Left lung (tissue), 10 donors: ENCODE data around the gene APOB. TPM values are rescaled to one million over a fixed set of nuclear protein-coding genes. Genes with fewer than 3 reads are reported as not detected.
A peak's percentile ranks its signal among the peaks of the same experiment; 100 is the strongest.

Experiments
- ATAC-seq: fragments of 200-7000 bp; cut with Tn5 transposase; one replicate; pipeline ENCODE4 v1.9.1; 2020; ENCODE audit warnings: moderate library complexity
- DNase-seq, 4 donors: peaks; one replicate each; pipeline ENCODE4 v3.0.0-alpha.2; 2013 to 2020
- H3K27ac ChIP-seq, 2 donors: fragments of 200-600 bp; sonication (generic) in 1 of 2; one replicate each; pipeline versions ENCODE4 v1.5.0 to v1.8.0; 2020 to 2021
- H3K27me3 ChIP-seq, 2 donors: fragments of 200-600 bp; sonication (generic) in 1 of 2; one replicate each; pipeline versions ENCODE4 v1.5.0 to v1.8.0; 2020 to 2021
- H3K36me3 ChIP-seq, 2 donors: fragments of 200-600 bp; sonication (generic) in 1 of 2; one replicate each; pipeline versions ENCODE4 v1.5.0 to v1.8.0; 2020 to 2021
- H3K4me1 ChIP-seq, 2 donors: fragments of 200-600 bp; one replicate each; pipeline ENCODE4 v1.8.0; 2021
- H3K4me3 ChIP-seq, 2 donors: fragments of 200-600 bp; sonication (generic) in 1 of 2; one replicate each; pipeline versions ENCODE4 v1.5.0 to v1.8.0; 2020 to 2021; ENCODE audit warnings: mild to moderate bottlenecking in 1 of 2
- H3K9me3 ChIP-seq, 2 donors: fragments of 200-600 bp; sonication (generic) in 1 of 2; one replicate each; pipeline versions ENCODE4 v1.5.0 to v1.8.0; 2020 to 2021
- intact Hi-C, 2 donors: fragments of 100-400 bp; cut with DNase I; formaldehyde crosslinking; loops; one replicate each; pipeline versions ENCODE4 v1.11.2 to v1.14.2; 2022
- polyA plus RNA-seq, 6 donors: library from polyadenylated mRNA; unstranded; fragments of 120-200 nt; gene quantifications; one replicate each; pipeline ENCODE4 v1.2.1, GENCODE V29; 2013; ENCODE audit not compliant: insufficient read length in 6 of 6
- total RNA-seq, 2 donors: library from RNA; stranded (reverse); fragmentation: NEBNext Ultra II Directional; extraction: Animal tissue kit (Norgen Biotek cat#: 25700); gene quantifications; one replicate each; pipeline ENCODE4 v1.2.1, GENCODE V29; 2021
- TF ChIP-seq, protein P1 (sequence below), 2 donors: fragments of 200-600 bp; sonication (generic) in 1 of 2; IDR thresholded peaks; one replicate each; pipeline versions ENCODE4 v1.5.0 to v1.8.0; 2021; ENCODE audit warnings: antibody characterized with exemption in 2 of 2
- donor health status: DM: no; HTN: yes; CAD: no.
- donor health status: DM: no; HTN: no; CAD: no.

APOB gene
- total and polyA plus RNA-seq, 8 donors: 0.01 to 1.5 (median 0.14) TPM

DNA sequence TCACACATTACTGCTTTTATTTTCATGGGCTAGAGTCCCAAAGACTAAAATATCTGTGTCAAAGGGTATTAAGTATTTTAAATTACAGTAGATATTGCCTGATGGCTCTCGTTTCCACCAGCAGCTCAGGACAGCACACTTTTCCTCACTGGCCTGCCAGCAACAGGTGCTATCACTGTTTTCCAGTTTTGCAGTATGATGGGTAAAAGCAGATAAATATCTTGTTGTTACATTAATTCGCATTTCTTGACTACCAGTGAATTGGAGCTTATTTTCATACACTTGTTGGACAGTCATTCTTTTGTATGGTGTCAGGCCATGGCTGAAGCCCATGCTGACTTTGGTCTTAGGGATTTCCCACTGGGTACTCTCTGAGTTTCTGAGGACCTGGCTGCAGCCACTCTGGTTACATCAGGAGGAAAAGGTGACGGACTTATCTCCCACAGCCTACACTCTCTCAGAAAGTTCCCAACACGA, 4.8 kb downstream of the APOB start:
- intact Hi-C loops: no loop called here
- H3K27me3 ChIP-seq: peaks cover 0 to 32% of the 10 kb centered on the region in 2 donors
- ATAC-seq (no peak), DNase-seq (no peak)
- no peak overlapping the region for H3K4me3 ChIP-seq
- no peaks in the 10 kb centered on the region for H3K36me3 ChIP-seq
- H3K4me1 ChIP-seq: peaks cover 5 to 14% of the 10 kb centered on the region in 2 donors
- no peak overlapping the region for H3K27ac ChIP-seq
- H3K9me3 ChIP-seq: no peaks in the 10 kb centered on the region
- TF ChIP-seq, protein P1, sequence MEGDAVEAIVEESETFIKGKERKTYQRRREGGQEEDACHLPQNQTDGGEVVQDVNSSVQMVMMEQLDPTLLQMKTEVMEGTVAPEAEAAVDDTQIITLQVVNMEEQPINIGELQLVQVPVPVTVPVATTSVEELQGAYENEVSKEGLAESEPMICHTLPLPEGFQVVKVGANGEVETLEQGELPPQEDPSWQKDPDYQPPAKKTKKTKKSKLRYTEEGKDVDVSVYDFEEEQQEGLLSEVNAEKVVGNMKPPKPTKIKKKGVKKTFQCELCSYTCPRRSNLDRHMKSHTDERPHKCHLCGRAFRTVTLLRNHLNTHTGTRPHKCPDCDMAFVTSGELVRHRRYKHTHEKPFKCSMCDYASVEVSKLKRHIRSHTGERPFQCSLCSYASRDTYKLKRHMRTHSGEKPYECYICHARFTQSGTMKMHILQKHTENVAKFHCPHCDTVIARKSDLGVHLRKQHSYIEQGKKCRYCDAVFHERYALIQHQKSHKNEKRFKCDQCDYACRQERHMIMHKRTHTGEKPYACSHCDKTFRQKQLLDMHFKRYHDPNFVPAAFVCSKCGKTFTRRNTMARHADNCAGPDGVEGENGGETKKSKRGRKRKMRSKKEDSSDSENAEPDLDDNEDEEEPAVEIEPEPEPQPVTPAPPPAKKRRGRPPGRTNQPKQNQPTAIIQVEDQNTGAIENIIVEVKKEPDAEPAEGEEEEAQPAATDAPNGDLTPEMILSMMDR (IDR thresholded peaks at IDR 0.05): no peak

DNA sequence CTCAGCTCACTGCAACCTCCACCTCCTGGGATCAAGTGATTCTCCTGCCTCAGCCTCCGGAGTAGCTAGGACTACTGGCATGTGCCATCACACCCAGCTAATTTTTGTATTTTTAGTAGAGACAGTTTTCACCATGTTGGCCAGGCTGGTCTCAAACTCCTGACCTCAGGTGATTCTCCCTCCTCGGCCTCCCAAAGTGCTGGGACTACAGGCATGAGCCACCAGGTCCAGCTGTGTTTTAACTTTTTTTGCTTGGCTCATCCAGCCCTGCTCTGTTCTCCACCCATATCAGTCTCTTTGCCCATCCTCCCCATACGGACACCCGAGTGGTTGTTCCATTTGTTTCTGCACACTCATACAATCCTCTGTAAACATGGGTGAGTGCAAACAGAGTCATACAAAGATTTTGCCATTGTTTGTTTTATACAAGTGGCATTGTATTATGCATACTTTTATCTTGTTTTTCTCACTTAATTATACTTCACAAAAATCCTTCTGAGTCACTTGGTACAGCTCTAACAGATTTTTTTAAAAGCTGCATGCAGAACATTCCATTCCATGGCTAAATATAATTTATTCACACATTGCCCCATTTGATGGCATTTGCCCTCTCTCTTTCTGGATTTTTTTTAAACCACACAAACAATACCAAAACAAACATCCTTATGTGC, 5.3 kb downstream of the APOB start:
- ATAC-seq: peak; percentile 76
- no peak for DNase-seq
- Histone ChIP-seq H3K4me3 (no peak overlapping the region), H3K9me3 (no peaks in the 10 kb centered on the region), H3K27ac (no peak overlapping the region), H3K36me3 (no peaks in the 10 kb centered on the region), H3K27me3 (peaks cover 0 to 26% of the 10 kb centered on the region in 2 donors), H3K4me1 (peaks cover 5 to 10% of the 10 kb centered on the region in 2 donors)
- intact Hi-C loops: no loop called here
- TF ChIP-seq, protein P1 (IDR thresholded peaks at IDR 0.05): no peak

DNA sequence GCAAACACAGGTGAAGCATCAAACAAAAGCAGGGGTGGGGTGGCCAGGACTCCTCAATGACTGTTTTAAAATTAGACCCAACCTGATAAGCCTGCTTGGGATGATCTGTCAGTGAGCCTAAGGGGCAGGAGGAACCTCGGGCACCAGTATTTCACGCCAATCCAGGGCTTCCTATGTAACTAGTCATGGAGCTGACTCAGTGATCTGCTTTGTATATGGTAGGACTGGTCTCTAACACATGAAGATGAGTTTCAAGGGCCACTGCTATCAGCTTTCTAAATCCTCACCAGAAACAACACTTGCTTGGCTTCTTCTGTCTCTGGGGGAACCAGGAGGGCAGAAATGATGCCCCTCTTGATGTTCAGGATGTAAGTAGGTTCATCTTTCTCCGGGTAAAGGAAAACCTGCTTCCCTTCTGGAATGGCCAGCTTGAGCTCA, 6.2 kb downstream of the APOB start:
- intact Hi-C loops: no loop called here
- Histone ChIP-seq H3K27me3 (peaks cover 0 to 17% of the 10 kb centered on the region in 2 donors), H3K9me3 (no peaks in the 10 kb centered on the region), H3K4me1 (peaks cover 0 to 1% of the 10 kb centered on the region in 2 donors), H3K4me3 (no peak overlapping the region), H3K27ac (no peak overlapping the region), H3K36me3 (no peaks in the 10 kb centered on the region)
- DNase-seq: no peak
- ATAC-seq: no peak
- TF ChIP-seq, protein P1 (IDR thresholded peaks at IDR 0.05): no peak

DNA sequence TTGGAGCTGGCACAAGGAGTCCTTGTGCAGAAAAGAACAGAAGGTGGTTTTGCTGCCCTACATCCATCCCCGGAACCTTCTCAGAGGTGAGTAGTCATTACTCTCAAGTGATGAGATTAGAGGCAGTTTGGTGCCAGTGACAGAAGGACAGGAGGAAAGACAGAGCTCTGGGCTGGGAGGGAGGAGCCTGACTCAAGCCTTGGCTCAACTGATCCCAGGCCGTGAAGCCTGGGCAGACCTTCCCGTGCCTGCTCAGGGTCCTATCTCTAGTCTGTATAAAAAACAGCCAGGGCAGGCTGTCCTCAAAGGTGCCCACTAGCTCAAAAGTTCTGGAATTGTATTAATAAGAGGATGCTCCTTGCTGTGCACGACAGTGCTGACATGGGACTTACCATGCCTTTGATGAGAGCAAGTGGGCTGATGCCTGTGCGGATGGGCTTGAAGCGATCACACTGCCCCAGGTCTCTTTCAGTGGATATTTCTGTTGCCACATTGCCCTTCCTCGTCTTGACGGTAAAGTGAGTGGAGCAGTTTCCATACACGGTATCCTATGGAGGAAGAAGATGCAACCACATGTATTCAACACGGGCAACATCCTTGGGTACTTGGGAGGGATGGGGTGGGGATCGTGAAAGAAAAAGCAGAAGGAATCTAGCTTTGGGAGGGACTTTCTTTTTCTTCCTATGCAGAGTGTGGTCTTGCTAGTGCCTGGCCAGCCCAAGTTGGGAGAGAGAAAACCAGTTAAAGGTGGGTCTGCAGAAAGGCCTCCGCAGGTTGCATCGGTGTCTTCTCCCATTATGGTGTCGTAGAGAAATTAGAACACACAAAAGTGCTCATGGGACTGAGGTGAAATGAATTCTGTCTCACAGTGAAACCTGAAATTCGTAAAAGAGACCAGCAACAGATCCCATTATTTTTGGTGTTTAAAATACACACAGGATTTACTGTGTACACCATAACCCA, 6.9 kb downstream of the APOB start:
- TF ChIP-seq, protein P1 (IDR thresholded peaks at IDR 0.05): no peak
- Histone ChIP-seq H3K4me1 (no peaks in the 10 kb centered on the region), H3K27me3 (peaks cover 0 to 10% of the 10 kb centered on the region in 2 donors), H3K36me3 (no peaks in the 10 kb centered on the region), H3K9me3 (no peaks in the 10 kb centered on the region), H3K4me3 (no peak overlapping the region), H3K27ac (no peak overlapping the region)
- intact Hi-C loops: no loop called here
- ATAC-seq (no peak), DNase-seq (no peak)
